ENCODE results near the gene ANKRD40. TPM values are rescaled to one million over a fixed set of nuclear protein-coding genes. Genes with fewer than 3 reads are reported as not detected.

Gene ANKRD40
- total and polyA plus RNA-seq, 7 donors: 12.3 to 76.3 (median 51.2) TPM

- no peak for DNase-seq
- intact Hi-C loops (cut with DNase I): no loop called here
- peaks cover 0 to 58% (median 56%) of the 10 kb centered on the region in 4 donors for H3K4me1 ChIP-seq
- TF ChIP-seq EP300 (IDR thresholded peaks at IDR 0.05) (no peak), CTCF (IDR thresholded peaks at IDR 0.05) (no peak), POLR2A (IDR thresholded peaks at IDR 0.05) (no peak), POLR2AphosphoS5 (IDR thresholded peaks at IDR 0.05) (no peak)
- H3K36me3 ChIP-seq: no peaks in the 10 kb centered on the region
- no peaks in the 10 kb centered on the region for H3K9me3 ChIP-seq
- 4 to 5% methylated on average over 7 of the region's 7 CpGs for WGBS, 2 donors
- H3K4me3 ChIP-seq: peak overlapping the region; percentile 70 to 98 (median 86)
- H3K27me3 ChIP-seq: no peaks in the 10 kb centered on the region
- H3K27ac ChIP-seq: peak overlapping the region in 3 of 4 donors; percentile 94 to 97 (median 96)
Measured at GRCh38 chr17:50721194-50722010, 13.7 kb upstream of the ANKRD40 start.

- Histone ChIP-seq H3K27ac (peak overlapping the region; percentile 94 to 98 (median 96)), H3K36me3 (no peaks in the 10 kb centered on the region), H3K27me3 (no peaks in the 10 kb centered on the region), H3K4me3 (peak overlapping the region; percentile 70 to 98 (median 86)), H3K9me3 (no peaks in the 10 kb centered on the region), H3K4me1 (peaks cover 0 to 47% (median 45%) of the 10 kb centered on the region in 4 donors)
- intact Hi-C loops (cut with DNase I): no loop called here
- no peak for DNase-seq
- TF ChIP-seq POLR2A (IDR thresholded peaks at IDR 0.05): no peak
- no peak for TF ChIP-seq POLR2AphosphoS5 (IDR thresholded peaks at IDR 0.05)
- TF ChIP-seq EP300 (IDR thresholded peaks at IDR 0.05): no peak
- WGBS, 2 donors: 0 to 1% methylated on average over 25 of the region's 25 CpGs
Measured at GRCh38 chr17:50719924-50720794, 12.4 kb upstream of the ANKRD40 start.

DNA sequence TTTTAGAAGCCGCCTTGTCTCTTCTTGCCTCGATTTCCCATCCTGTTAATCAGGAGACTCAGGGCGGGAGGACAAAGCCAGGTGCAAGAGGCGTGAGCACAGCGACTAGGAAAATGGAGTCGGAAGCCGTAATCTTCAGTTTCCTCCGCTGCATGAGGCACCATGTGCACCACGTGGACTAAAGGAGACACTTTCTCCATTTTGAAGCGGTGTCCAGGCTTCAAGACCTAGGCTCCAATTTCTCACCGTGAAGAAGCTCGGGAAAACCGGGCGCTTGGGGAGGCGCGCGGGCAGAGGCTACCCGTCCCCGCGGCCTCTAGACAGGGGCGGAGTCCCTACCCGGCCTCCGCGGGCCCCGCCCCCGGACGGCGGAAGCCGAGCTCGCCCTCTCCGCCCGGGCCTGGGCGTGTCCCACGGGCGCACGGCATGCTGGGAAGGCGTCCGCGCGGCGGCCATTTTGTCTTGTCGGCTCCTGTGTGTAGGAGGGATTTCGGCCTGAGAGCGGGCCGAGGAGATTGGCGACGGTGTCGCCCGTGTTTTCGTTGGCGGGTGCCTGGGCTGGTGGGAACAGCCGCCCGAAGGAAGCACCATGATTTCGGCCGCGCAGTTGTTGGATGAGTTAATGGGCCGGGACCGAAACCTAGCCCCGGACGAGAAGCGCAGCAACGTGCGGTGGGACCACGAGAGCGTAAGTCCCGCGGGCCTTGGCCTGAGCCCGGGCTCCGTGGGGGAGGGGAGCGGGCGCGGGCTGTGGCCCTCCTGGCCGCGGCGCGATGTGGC, 11.6 kb upstream of the ANKRD40 start, which contains the start of gene LUC7L3:
Gene LUC7L3 (plus strand): TSS at position 460 of the 780 bp plus-strand sequence. CDS start 130 bp downstream, at position 590.
- Histone ChIP-seq H3K36me3 (no peaks in the 10 kb centered on the region), H3K9me3 (no peaks in the 10 kb centered on the region), H3K27ac (peak within 1 kb of the TSS; percentile 94 to 98 (median 96)), H3K4me1 (peaks cover 0 to 42% (median 39%) of the 10 kb centered on the region in 4 donors), H3K4me3 (peak within 1 kb of the TSS; percentile 70 to 98 (median 86)), H3K27me3 (no peaks in the 10 kb centered on the region)
- 1% methylated on average over 76 of the region's 76 CpGs for WGBS, 2 donors
- intact Hi-C loops (cut with DNase I): no loop called here
- peak; percentile 89 to 95 (median 92) for TF ChIP-seq POLR2AphosphoS5 (IDR thresholded peaks at IDR 0.05)
- peak; percentile 73 to 78 for TF ChIP-seq POLR2A (IDR thresholded peaks at IDR 0.05)
- TF ChIP-seq CTCF (IDR thresholded peaks at IDR 0.05): no peak
- TF ChIP-seq EP300 (IDR thresholded peaks at IDR 0.05): no peak
- peak; percentile 95 for DNase-seq

DNA sequence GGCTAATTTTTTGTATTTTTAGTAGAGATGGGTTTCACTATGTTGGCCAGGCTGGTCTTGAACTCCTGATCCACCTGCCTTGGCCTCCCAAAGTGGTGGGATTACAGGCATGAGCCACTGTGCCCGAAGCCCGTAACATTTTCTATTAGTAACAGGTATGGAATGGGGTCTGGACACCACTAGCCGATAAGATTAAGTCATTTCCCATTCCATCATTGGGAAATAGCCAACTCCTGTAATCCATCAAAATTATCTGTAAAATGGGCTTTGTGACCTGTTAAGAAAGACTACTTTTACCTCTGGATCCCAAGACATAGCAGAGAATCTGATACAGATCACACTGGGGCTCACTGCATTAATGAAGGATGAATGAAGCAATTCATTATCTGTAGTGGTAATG, 7.8 kb upstream of the ANKRD40 start:
- intact Hi-C loops (cut with DNase I): no loop called here
- H3K4me3 ChIP-seq: no peak overlapping the region
- no peak overlapping the region for H3K27ac ChIP-seq
- DNase-seq: no peak
- TF ChIP-seq POLR2A (IDR thresholded peaks at IDR 0.05) (no peak), EP300 (IDR thresholded peaks at IDR 0.05) (no peak), CTCF (IDR thresholded peaks at IDR 0.05) (no peak), POLR2AphosphoS5 (IDR thresholded peaks at IDR 0.05) (no peak)
- no peaks in the 10 kb centered on the region for H3K36me3 ChIP-seq
- H3K4me1 ChIP-seq: peaks cover 0 to 5% (median 5%) of the 10 kb centered on the region in 4 donors
- H3K9me3 ChIP-seq: no peaks in the 10 kb centered on the region
- H3K27me3 ChIP-seq: no peaks in the 10 kb centered on the region
- WGBS, 2 donors: 95% methylated on average over 3 of the region's 3 CpGs

Data from sigmoid colon (tissue), 7 donors.